GM12878 (cell line): ENCODE measurements around the gene CLCNKB. TPM values are rescaled to one million over a fixed set of nuclear protein-coding genes. Genes with fewer than 3 reads are reported as not detected.
"Not testable (repeated sequence)": the region's sequence is repeated elsewhere in the genome, so short reads cannot be mapped to it uniquely, and the experiment has no call there.

Experiments used
- ATAC-seq: fragments of 200-7000 bp; cut with Tn5 transposase; 3 replicates; pipeline ENCODE4 v1.9.1; 2020; ENCODE audit warnings: mild to moderate bottlenecking, moderate library complexity
- BruUV-seq: library from RNA; stranded (reverse); fragments of 400-500 nt; replicated peaks from 2 replicates; lab custom pipeline; 2021; lab: Mats Ljungman, UMichigan
- CTCF ChIA-PET: fragments of 300-600 bp; sonication (Branson Sonifier 250); formaldehyde crosslinking; extraction: SDS; loops from one replicate; lab custom pipeline; 2021; ENCODE audit warnings: inconsistent platforms; lab: Yijun Ruan, JAX
- POLR2A ChIA-PET: fragments of 350-600 bp; formaldehyde crosslinking; extraction: SDS; loops from one replicate; lab custom pipeline; 2021; ENCODE audit warnings: inconsistent platforms; lab: Charles Lee
- RAD21 ChIA-PET: fragments of 300-600 bp; sonication (Branson Sonifier 250); formaldehyde crosslinking; loops from one replicate; lab custom pipeline; 2023; ENCODE audit warnings: antibody characterized with exemption; ENCODE audit not compliant: unreplicated experiment; lab: Charles Lee
- SMC1A ChIA-PET: fragments of 300-600 bp; sonication (Branson Sonifier 250); formaldehyde crosslinking; loops from one replicate; lab custom pipeline; 2023; ENCODE audit not compliant: unreplicated experiment, uncharacterized antibody; lab: Charles Lee
- DNase-seq: peaks from one replicate; pipeline ENCODE4 v3.0.0-alpha.2; 2011; ENCODE audit warnings: low read depth, low spot score
- FAIRE-seq: peaks from 3 replicates; lab custom pipeline; 2011; peaks lifted over from hg19 to GRCh38; lab: Jason Lieb, UNC
- H2AFZ ChIP-seq: 2 replicates; pipeline ENCODE4 v1.6.0; 2011; ENCODE audit warnings: low read depth, low read length, control low read depth; ENCODE audit not compliant: control insufficient read depth
- H3K27ac ChIP-seq: 2 replicates; pipeline ENCODE4 v1.5.1; 2011; ENCODE audit warnings: control low read depth; ENCODE audit not compliant: control insufficient read depth, insufficient read depth
- H3K27me3 ChIP-seq, 2 experiments: replicated peaks in 1 of 2; 2 replicates each; pipeline versions ENCODE4 v1.6.0 to v1.6.1; 2011; ENCODE audit warnings: low read length in 1 of 2; ENCODE audit not compliant: control insufficient read depth in 2 of 2, insufficient read depth in 2 of 2
- H3K36me3 ChIP-seq, 2 experiments: 2 replicates each; pipeline ENCODE4 v1.5.1; 2011; ENCODE audit warnings: low read length in 1 of 2; ENCODE audit not compliant: control insufficient read depth in 2 of 2, insufficient read depth in 2 of 2
- H3K4me1 ChIP-seq: 2 replicates; pipeline ENCODE4 v1.6.1; 2011; ENCODE audit warnings: mild to moderate bottlenecking, low read length, moderate library complexity, mixed read lengths; ENCODE audit not compliant: control insufficient read depth, insufficient read depth
- H3K4me2 ChIP-seq: 2 replicates; pipeline ENCODE4 v1.6.0; 2011; ENCODE audit warnings: control low read depth; ENCODE audit not compliant: control insufficient read depth, insufficient read depth
- H3K4me3 ChIP-seq: fragments of 200-600 bp; sonication (generic); 2 replicates; pipeline ENCODE4 v1.5.1; 2016
- H3K79me2 ChIP-seq: 2 replicates; pipeline ENCODE4 v1.6.0; 2011; ENCODE audit warnings: low read length; ENCODE audit not compliant: control insufficient read depth, insufficient read depth
- H3K9ac ChIP-seq: 2 replicates; pipeline ENCODE4 v1.8.0; 2011; ENCODE audit warnings: low read length, control low read depth, mixed read lengths; ENCODE audit not compliant: control insufficient read depth, insufficient read depth
- H3K9me3 ChIP-seq: replicated peaks from 3 replicates; pipeline ENCODE4 v1.5.1; 2011; ENCODE audit warnings: mild to moderate bottlenecking, low read length; ENCODE audit not compliant: control insufficient read depth, insufficient read depth
- H4K20me1 ChIP-seq: 2 replicates; pipeline ENCODE4 v1.6.0; 2011; ENCODE audit not compliant: control insufficient read depth, insufficient read depth
- BCLAF1 ChIP-seq: fragments of 450-650 bp; IDR thresholded peaks from 2 replicates; pipeline ENCODE4 v1.6.1; 2017; ENCODE audit warnings: antibody characterized with exemption, mild to moderate bottlenecking, moderate library complexity
- HDAC6 ChIP-seq: fragments of 200-600 bp; sonication (generic); IDR thresholded peaks from one replicate; pipeline ENCODE4 v1.8.0; 2017; ENCODE audit warnings: antibody characterized with exemption; ENCODE audit not compliant: unreplicated experiment
- MYC ChIP-seq: IDR thresholded peaks from 2 replicates; pipeline ENCODE4 v1.6.1; 2011; ENCODE audit warnings: mild to moderate bottlenecking, low read length, moderate library complexity, inconsistent platforms; ENCODE audit not compliant: insufficient read depth, insufficient replicate concordance, insufficient read length, severe bottlenecking
- NRF1 ChIP-seq: conservative IDR thresholded peaks from 2 replicates; pipeline ENCODE4 v1.6.1; 2011; ENCODE audit warnings: mild to moderate bottlenecking, low read depth, low read length, improper control_type of control experiment
- PAX5 ChIP-seq: IDR thresholded peaks from 2 replicates; pipeline ENCODE4 v1.6.1; 2011; ENCODE audit warnings: low read depth, low read length, borderline replicate concordance
- POLR2AphosphoS2 ChIP-seq: IDR thresholded peaks from 2 replicates; pipeline ENCODE4 v1.6.1; 2011; ENCODE audit warnings: low read depth, mild to moderate bottlenecking, low read length, improper control_type of control experiment, moderate library complexity
- RCOR1 ChIP-seq: conservative IDR thresholded peaks from 2 replicates; pipeline ENCODE4 v1.6.1; 2012; ENCODE audit warnings: low read depth, low read length, improper control_type of control experiment
- REST ChIP-seq: IDR thresholded peaks from 2 replicates; pipeline ENCODE4 v1.6.1; 2012; ENCODE audit warnings: mild to moderate bottlenecking, low read depth, low read length
- SMAD5 ChIP-seq: IDR thresholded peaks from 2 replicates; pipeline ENCODE4 v1.6.1; 2016; ENCODE audit warnings: antibody characterized with exemption, low read depth
- SREBF2 ChIP-seq: IDR thresholded peaks from 2 replicates; pipeline ENCODE4 v1.6.1; 2012; ENCODE audit warnings: mild to moderate bottlenecking, low read length
- WRNIP1 ChIP-seq: IDR thresholded peaks from 2 replicates; pipeline ENCODE4 v1.6.1; 2011; ENCODE audit warnings: low read depth, low read length, improper control_type of control experiment, borderline replicate concordance
- YBX1 ChIP-seq: fragments of 450-650 bp; IDR thresholded peaks from 2 replicates; pipeline ENCODE4 v1.6.1; 2016; ENCODE audit warnings: antibody characterized with exemption
- WGBS: methylation state at CpG from one replicate; pipeline ENCODE4 v1.1.6; 2016; ENCODE audit warnings: low lambda C conversion rate; ENCODE audit not compliant: insufficient replicate concordance, insufficient coverage; ENCODE audit errors: missing lambda C conversion rate; 5-methylcytosine and 5-hydroxymethylcytosine counted together
- in situ Hi-C: fragments of 300-500 bp; cut with MboI; formaldehyde crosslinking; loops from 9 replicates; pipeline ENCODE4 v1.14.3; 2018; ENCODE audit warnings: mixed read lengths
- intact Hi-C: fragments of 100-400 bp; cut with micrococcal nuclease; formaldehyde crosslinking; loops from one replicate; pipeline ENCODE4 v1.14.2; 2022; ENCODE audit not compliant: unreplicated experiment
- polyA plus RNA-seq, 11 experiments: library from polyadenylated mRNA; depleted of rRNA in 4 of 11; unstranded in 6 of 11; stranded (reverse) in 5 of 11; fragments of >200 nt; fragmentation: Nextera tagmentation in 4 of 11; fragmentation: Illumina TruSeq in 1 of 11; extraction: Ambion mirVana in 4 of 11; extraction: Trizol in 1 of 11; gene quantifications; 1 replicate in 1 of 11; 2 replicates in 10 of 11; pipeline versions ENCODE4 v1.2.1 to v1.2.3, GENCODE V29; 2011 to 2016; ENCODE audit warnings: inconsistent platforms in 2 of 11, missing spikeins in 2 of 11, low read depth in 1 of 11
- total RNA-seq, 4 experiments: library from RNA; depleted of rRNA in 3 of 4; stranded (reverse); fragments of >200 nt in 3 of 4; fragmentation: Illumina TruSeq in 1 of 4; extraction: Trizol in 1 of 4; gene quantifications; 2 replicates each; pipeline versions ENCODE4 v1.2.1 to v1.2.3, GENCODE V29; 2013 to 2021

Gene CLCNKB
- total and polyA plus RNA-seq, 10 of the 15 experiments (the other 5 are each of a cell fraction or from before 2014, with no cell fraction given): 0.05 TPM; not detected in 9

GRCh38 chr1:16042654-16043053, 928 bp upstream of the CLCNKB start:
- BruUV-seq, H3K4me2 ChIP-seq, H3K4me1 ChIP-seq, H3K79me2 ChIP-seq, in situ Hi-C loops, H3K9ac ChIP-seq, FAIRE-seq, CTCF ChIA-PET, H3K27me3 ChIP-seq, H2AFZ ChIP-seq, H3K27ac ChIP-seq, H4K20me1 ChIP-seq, POLR2A ChIA-PET, RAD21 ChIA-PET, H3K36me3 ChIP-seq, SMC1A ChIA-PET, DNase-seq, H3K9me3 ChIP-seq, intact Hi-C loops, H3K4me3 ChIP-seq: not testable (repeated sequence)
- ATAC-seq: peak; percentile 28; the same call in 1 of the 3 replicates
- 32% methylated on average over 9 of the region's 9 CpGs for WGBS

- CTCF ChIA-PET: interaction anchor here (1.2 to 1.9 kb wide), 2 partner anchors 37 to 229 kb away, joined by 3 to 5 read pairs; no protein-coding TSS in a partner anchor
- FAIRE-seq: no peak
- BruUV-seq: no TSS peak
- SMC1A ChIA-PET: no interaction called here
- no peak overlapping the region for H3K4me3 ChIP-seq
- no peaks in the 10 kb centered on the region for H3K9me3 ChIP-seq
- no peaks in the 10 kb centered on the region; a peak in 2 of 4 replicates for H3K27me3 ChIP-seq
- H3K79me2 ChIP-seq: no peaks in the 10 kb centered on the region
- no peaks in the 10 kb centered on the region for H4K20me1 ChIP-seq
- no peak overlapping the region for H3K27ac ChIP-seq
- H3K9ac ChIP-seq: no peak overlapping the region
- DNase-seq: no peak
- WGBS: 53% methylated on average over 5 of the region's 5 CpGs
- no peaks in the 10 kb centered on the region for H3K4me1 ChIP-seq
- no peak overlapping the region for H3K4me2 ChIP-seq
- intact Hi-C loops (no loop called here), in situ Hi-C loops (no loop called here)
- no peaks in the 10 kb centered on the region for H3K36me3 ChIP-seq
- RAD21 ChIA-PET: interaction anchor here (0.6 kb wide), 1 partner anchor 88 kb away, joined by 3 read pairs; no protein-coding TSS in a partner anchor
- no peak for ATAC-seq
- H2AFZ ChIP-seq: no peak overlapping the region
- POLR2A ChIA-PET: no interaction called here
- TF ChIP-seq PAX5: no peak
- no peak for TF ChIP-seq POLR2AphosphoS2
- no peak for TF ChIP-seq YBX1
- no peak for TF ChIP-seq HDAC6
- no peak for TF ChIP-seq WRNIP1
- no peak for TF ChIP-seq NRF1
- no peak for TF ChIP-seq REST
- TF ChIP-seq MYC: no peak
- no peak for TF ChIP-seq SMAD5
- no peak for TF ChIP-seq RCOR1
- no peak for TF ChIP-seq SREBF2
- TF ChIP-seq BCLAF1: no peak
These were observed 368 bp downstream of the CLCNKB start for GRCh38 chr1:16043950-16044349.
